Activated gamma-delta T cell treated with anti-CD3 and anti-CD28 coated beads, Interleukin-2, amount 50 U/mL, for 16 hours (primary cell): ENCODE data around the gene RAB1B.

Source experiments
- DNase-seq: peaks from one replicate; pipeline ENCODE4 v3.0.0-alpha.2; 2020; ENCODE audit warnings: low read depth

RAB1B gene

GRCh38 chr11:66268244-66268951, at the start of gene RAB1B:
TSS of gene RAB1B (plus strand) at chr11:66268639. CDS start at chr11:66268680, 41 bp downstream.
- peak; percentile 100 for DNase-seq

DNA sequence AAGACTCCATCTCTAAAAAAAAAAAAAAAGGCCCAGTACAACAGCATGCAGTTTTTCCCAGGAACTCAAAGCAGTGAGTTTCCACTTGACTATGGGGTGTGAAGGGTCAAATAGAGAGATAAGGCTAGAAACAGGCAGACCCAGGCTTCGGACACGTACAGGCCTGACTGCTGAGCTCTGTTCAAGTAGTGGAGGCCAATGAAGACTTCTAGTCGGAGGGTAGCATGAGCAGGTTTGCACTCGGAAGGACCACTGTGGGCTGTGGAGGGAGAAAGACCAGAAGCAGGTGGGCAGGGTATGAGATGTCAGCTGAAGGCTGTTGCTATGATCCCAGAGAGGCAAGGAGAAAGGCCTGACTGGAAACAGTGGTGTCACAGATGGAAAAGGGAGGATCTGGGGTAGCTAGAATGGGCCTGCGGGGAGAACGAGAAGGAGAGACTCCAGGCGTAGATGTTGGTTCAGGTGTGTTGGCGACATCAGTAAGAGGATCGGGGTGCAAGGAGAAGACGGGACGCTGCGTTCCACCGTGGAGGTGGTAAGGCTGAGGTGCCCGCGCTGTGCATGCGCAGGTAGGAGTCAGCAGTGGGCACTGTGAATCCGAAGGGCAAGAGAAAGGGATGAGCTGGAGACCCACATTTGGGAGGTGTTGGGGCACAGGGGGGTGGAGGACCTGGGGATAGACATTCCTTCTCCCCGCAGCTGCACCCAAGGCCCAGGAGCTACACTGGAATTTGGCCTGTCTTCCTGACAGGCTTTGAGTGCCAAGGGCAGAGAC, 49.4 kb upstream of the RAB1B start:
- no peak for DNase-seq

- DNase-seq = no peak
Measured at GRCh38 chr11:66219846-66220565, 48.4 kb upstream of the RAB1B start.

- no peak for DNase-seq
Measured at GRCh38 chr11:66220566-66220935, 47.9 kb upstream of the RAB1B start.

- DNase-seq = no peak
Measured at GRCh38 chr11:66221012-66221411, 47.4 kb upstream of the RAB1B start.

DNA sequence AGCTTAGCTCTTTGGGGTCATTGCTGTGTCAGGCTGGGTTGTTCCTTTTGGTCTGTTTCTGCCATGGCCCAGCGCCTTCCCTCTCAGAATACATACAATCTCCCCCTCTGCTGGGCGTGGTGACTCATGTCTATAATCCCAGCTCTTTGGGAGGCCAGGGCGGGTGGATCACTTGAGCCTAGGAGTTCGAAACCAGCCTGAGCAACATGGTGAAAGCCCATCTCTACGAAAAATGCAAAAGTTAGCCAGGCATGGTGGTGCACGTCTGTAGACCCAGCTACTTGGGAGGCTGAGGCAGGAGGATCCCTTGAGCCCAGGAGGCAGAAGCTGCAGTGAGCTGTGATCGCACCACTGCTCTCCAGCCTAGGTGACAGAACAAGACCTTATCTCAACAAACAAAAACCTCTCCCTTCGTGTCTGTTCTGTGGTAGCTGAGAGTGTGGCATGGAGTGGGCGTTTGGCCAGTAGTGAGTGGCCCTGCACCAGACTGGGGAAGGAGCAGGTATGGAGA, 46.7 kb upstream of the RAB1B start:
- no peak for DNase-seq

GRCh38 chr11:66222358-66223149, 45.9 kb upstream of the RAB1B start:
- peak; percentile 90 for DNase-seq

DNA sequence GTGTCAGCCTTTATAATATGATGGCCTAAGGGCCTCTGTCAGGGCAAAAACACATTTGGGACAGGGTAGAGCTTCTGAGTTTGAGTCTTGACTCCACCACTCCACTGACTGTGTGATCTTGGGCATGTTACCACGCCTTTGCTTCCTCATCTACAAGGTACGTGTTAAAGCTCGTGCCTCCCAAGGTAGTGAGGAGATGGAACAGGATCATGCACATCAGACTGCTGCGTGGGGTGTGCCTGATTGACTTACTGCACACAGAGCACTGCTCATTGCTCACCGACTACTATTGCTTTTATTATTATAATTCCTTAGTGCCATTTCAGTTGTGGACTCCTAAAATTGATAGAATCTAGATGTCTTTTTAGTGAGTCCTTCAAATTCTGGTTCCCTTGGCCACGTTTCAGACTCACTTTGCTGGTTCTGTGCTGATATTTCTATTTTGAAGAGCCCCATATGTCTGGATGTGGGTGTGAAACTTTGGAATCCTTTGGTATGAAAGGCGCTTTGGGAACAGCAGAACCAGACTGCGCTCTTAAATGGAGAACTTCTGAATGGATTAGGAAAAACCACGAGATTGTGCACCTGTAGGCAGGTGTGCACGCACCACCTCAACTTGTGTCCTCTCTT, 44.1 kb upstream of the RAB1B start:
- DNase-seq = no peak

GRCh38 chr11:66225066-66225465, 43.4 kb upstream of the RAB1B start:
- DNase-seq = no peak

- no peak for DNase-seq
Measured at GRCh38 chr11:66226101-66226500, 42.3 kb upstream of the RAB1B start.

- no peak for DNase-seq
Measured at GRCh38 chr11:66227700-66228099, 40.7 kb upstream of the RAB1B start.

- no peak for DNase-seq
Measured at GRCh38 chr11:66228521-66228920, 39.9 kb upstream of the RAB1B start.

DNA sequence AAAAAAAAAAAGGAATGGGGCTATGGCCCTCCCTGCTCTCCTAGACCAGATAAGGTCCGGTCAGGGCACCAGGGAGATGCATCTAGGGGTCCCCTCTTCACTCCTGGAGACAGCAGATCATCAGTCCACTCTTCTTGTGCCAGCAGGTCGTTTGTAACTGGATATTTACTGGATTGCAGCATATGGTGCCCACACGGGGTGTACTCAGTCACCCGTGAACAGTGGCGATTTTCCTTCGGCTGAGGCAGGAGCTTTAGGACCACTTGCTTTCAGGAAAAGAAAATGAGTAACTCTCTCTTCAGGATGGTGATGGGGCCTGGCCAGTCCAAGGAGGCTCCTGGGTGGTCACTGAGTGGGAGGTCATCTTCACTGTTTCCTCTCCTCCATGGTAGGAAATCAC, 38.3 kb upstream of the RAB1B start:
- DNase-seq = no peak

GRCh38 chr11:66230978-66231377, 37.5 kb upstream of the RAB1B start:
- DNase-seq = no peak

DNA sequence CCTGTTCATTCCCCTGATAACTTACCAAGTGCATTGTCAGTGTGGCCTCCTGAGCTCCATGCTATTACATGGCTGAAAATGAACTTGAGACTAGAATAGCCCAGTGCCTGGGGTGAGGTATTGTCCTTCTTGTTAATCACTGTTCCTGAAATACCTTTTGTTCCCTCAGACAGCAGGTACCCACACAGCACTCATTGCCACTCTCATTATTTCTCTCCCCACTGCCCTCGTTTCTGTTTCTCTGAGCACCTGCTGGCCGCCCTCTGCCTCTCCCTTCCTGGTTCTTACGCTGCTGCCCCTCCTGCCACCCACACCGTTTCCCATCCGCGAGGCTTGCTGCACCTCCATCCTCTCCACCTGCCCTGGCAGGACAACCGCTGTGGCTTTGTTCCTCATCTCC, 36.9 kb upstream of the RAB1B start:
- no peak for DNase-seq

DNA sequence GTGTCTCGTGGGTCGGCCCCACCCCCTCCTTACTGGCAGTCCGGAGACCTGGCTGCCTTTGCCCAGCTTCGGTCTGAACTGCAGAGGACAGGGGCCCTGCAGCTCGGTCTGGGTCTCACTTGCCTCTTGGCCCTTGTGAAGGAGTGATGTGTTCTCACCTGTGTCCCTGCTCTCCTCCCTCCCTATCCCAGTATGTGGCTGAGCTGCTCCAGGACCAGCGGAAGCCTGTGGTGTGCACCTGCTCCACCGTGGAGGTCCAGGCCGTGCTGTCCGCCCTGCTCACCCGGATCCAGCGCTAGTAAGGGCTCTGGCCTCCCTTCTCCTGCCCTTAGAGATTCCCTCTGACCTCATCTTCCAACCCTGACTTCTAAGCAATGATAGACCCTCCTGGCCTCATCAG, 35.7 kb upstream of the RAB1B start:
- no peak for DNase-seq

- DNase-seq = no peak
Measured at GRCh38 chr11:66233301-66233700, 35.1 kb upstream of the RAB1B start.

- no peak for DNase-seq
Measured at GRCh38 chr11:66235141-66235540, 33.3 kb upstream of the RAB1B start.

DNA sequence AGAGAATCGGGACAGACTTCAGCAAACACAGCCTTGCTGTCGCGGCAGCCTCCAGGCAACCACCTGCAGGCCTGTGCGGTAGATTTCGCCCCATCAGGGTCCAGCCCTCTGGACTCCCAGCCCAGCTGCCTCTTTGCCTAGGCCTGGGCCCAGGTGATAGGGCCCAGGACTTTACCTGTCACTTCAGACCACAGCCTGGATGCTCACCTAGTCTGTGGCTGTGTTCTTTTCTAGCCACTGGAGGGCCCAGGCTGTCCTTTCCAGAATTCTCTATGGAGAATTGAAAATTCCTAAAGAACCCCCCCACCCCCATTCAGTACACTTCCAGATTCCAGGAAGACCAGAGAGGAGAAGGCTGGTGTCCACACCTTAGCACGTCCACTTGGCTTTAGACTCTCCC, 30.6 kb upstream of the RAB1B start:
- no peak for DNase-seq

DNA sequence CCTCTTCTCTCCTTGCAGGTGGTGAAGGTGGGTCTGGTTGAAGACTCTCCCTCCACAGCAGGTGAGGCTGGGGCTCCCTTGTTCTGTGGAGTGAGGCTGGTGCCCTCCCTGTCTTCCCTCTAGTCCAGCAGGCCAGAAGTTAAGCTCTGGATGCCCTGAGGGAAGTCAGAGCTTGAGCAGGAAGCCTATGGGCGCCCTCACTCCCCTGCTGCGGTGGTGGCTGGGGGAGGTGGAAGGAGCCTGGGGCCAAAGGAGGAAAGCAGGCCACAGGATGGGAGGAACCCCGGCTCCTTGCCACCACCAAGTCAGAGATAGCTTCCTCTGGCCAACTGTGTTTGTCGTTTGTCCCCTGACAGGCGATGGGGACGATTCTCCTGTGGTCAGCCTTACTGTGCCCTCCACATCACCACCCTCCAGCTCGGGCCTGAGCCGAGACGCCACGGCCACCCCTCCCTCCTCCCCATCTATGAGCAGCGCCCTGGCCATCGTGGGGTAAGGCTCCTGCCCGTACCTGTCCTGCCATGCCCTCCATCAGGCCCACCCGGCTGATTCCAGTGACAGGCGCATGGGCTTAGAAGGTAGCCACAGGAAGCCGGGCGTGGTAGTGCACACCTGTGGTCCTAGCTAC, 29.5 kb upstream of the RAB1B start:
- no peak for DNase-seq

DNA sequence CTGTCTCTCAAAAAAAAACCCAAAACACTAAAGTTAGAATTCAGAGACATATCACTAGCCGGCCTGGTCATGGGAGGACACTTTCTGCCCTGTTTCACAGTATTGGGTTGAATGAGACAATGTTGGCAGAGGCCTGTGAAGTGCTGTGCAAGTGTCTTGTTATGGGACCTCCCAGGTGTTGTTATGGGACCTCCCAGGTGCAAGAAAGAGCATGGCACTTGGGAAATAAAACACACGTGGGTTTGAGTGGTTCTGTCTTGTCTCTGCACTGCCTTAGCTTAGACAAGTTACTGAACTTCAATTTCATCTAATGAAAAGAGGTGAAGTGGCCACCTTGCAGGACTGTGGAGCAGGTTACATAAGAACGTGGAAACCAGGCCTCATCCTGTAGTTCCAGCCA, 28.9 kb upstream of the RAB1B start:
- DNase-seq = no peak
